ENCODE data around the gene SEMA5B.

The SEMA5B gene

GRCh38 chr3:122921791-122922651 lies 105.5 kb downstream of the SEMA5B start:
- Histone ChIP-seq H3K9ac (ENCODE audit: low read depth, low read length) (no peak overlapping the region), H3K9me3 (ENCODE audit: control insufficient read depth, insufficient read depth, low read length) (no peaks in the 10 kb centered on the region)

GRCh38 chr3:122920986-122921385 lies 106.6 kb downstream of the SEMA5B start:
- Histone ChIP-seq H3K27ac (ENCODE audit: low read depth, low read length) (no peak overlapping the region), H3K4me3 (ENCODE audit: low read depth, low read length) (no peak overlapping the region), H3K9me3 (ENCODE audit: control insufficient read depth, insufficient read depth, low read length) (no peaks in the 10 kb centered on the region), H3K9ac (ENCODE audit: low read depth, low read length) (no peak overlapping the region), H3K4me1 (ENCODE audit: control insufficient read depth, insufficient read depth, low read length) (no peaks in the 10 kb centered on the region), H3K27me3 (ENCODE audit: control insufficient read depth, insufficient read depth, low read length) (peaks cover 31% of the 10 kb centered on the region), H3K36me3 (ENCODE audit: control insufficient read depth, insufficient read depth, low read length) (no peaks in the 10 kb centered on the region)

More at GRCh38 chr3:122921791-122922651, 105.5 kb downstream of the SEMA5B start:
- Histone ChIP-seq H3K27ac (ENCODE audit: low read depth, low read length) (no peak overlapping the region), H3K36me3 (ENCODE audit: control insufficient read depth, insufficient read depth, low read length) (no peaks in the 10 kb centered on the region), H3K27me3 (ENCODE audit: control insufficient read depth, insufficient read depth, low read length) (peaks cover 31% of the 10 kb centered on the region), H3K4me1 (ENCODE audit: control insufficient read depth, insufficient read depth, low read length) (no peaks in the 10 kb centered on the region), H3K4me3 (ENCODE audit: low read depth, low read length) (peak overlapping the region; percentile 68)

DNA sequence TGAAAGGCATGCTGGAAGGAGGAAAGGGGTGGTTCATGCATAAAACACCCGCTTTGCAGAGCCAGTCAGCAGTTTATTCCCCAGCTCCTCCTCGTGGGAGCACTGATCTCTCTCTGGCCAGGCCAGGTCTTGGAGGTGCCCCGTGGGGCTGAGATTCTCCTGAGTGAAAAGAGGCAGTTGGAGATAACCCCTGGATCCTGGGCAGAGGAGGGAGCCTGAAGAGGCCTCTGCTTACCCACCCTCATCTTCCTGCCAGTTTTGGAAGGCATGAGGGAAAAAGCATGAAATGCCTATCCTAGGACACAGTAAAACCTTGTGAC lies 108.3 kb downstream of the SEMA5B start:
- Histone ChIP-seq H3K27me3 (ENCODE audit: control insufficient read depth, insufficient read depth, low read length) (peaks cover 31% of the 10 kb centered on the region), H3K4me1 (ENCODE audit: control insufficient read depth, insufficient read depth, low read length) (no peaks in the 10 kb centered on the region), H3K27ac (ENCODE audit: low read depth, low read length) (no peak overlapping the region), H3K4me3 (ENCODE audit: low read depth, low read length) (no peak overlapping the region), H3K36me3 (ENCODE audit: control insufficient read depth, insufficient read depth, low read length) (no peaks in the 10 kb centered on the region), H3K9ac (ENCODE audit: low read depth, low read length) (no peak overlapping the region), H3K9me3 (ENCODE audit: control insufficient read depth, insufficient read depth, low read length) (no peaks in the 10 kb centered on the region)

GRCh38 chr3:122918576-122919290 lies 108.8 kb downstream of the SEMA5B start:
- H3K4me3 ChIP-seq (ENCODE audit: low read depth, low read length), result no peak overlapping the region
- no peaks in the 10 kb centered on the region for H3K4me1 ChIP-seq (ENCODE audit: control insufficient read depth, insufficient read depth, low read length)
- H3K9ac ChIP-seq (ENCODE audit: low read depth, low read length), result no peak overlapping the region
- H3K27me3 ChIP-seq (ENCODE audit: control insufficient read depth, insufficient read depth, low read length), result peaks cover 28% of the 10 kb centered on the region
- no peaks in the 10 kb centered on the region for H3K36me3 ChIP-seq (ENCODE audit: control insufficient read depth, insufficient read depth, low read length)
- no peaks in the 10 kb centered on the region for H3K9me3 ChIP-seq (ENCODE audit: control insufficient read depth, insufficient read depth, low read length)
- H3K27ac ChIP-seq (ENCODE audit: low read depth, low read length), result no peak overlapping the region

DNA sequence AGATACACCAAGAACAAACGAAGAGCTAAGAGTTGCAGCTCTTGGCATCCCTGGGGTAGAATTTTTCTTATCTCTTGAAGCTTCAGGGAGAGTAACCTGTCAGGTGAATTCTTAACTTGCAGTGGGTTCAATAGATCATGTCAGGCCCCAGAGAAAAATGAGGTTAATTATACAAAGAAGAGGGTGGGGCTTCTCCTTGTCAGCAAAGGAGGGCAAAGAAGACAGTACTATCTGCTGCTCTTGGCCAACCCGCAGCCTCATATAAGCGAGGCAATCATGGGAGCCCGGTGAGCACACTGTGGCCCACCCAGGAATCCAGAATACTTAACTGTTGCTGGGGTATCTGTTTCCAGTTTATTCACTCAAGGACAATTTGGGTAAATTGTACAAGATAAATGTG lies 110.2 kb downstream of the SEMA5B start:
- Histone ChIP-seq H3K27ac (ENCODE audit: low read depth, low read length) (no peak overlapping the region), H3K9me3 (ENCODE audit: control insufficient read depth, insufficient read depth, low read length) (no peaks in the 10 kb centered on the region), H3K27me3 (ENCODE audit: control insufficient read depth, insufficient read depth, low read length) (peaks cover 15% of the 10 kb centered on the region), H3K4me3 (ENCODE audit: low read depth, low read length) (no peak overlapping the region), H3K4me1 (ENCODE audit: control insufficient read depth, insufficient read depth, low read length) (no peaks in the 10 kb centered on the region), H3K36me3 (ENCODE audit: control insufficient read depth, insufficient read depth, low read length) (no peaks in the 10 kb centered on the region), H3K9ac (ENCODE audit: low read depth, low read length) (no peak overlapping the region)

DNA sequence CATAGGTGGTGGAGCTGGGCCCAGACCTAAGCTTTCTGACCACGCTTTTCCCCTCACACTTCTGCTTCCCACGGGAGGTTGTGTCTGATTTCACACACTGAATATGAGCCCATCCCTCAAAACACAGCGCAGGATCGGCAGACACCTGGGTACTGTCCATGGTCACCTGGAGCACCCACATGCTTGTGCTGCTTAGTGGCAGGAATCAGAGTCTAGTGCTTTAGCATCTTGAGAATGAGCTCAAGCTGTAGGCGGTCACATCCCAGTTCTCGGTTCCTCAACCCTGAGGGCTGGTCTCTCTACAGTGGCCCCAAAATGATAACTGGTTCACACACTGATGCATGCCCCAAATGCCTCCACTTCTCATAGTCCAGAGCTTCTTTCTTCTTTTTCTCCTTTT lies 111.0 kb downstream of the SEMA5B start:
- Histone ChIP-seq H3K27me3 (ENCODE audit: control insufficient read depth, insufficient read depth, low read length) (peaks cover 7% of the 10 kb centered on the region), H3K4me3 (ENCODE audit: low read depth, low read length) (no peak overlapping the region), H3K9me3 (ENCODE audit: control insufficient read depth, insufficient read depth, low read length) (no peaks in the 10 kb centered on the region), H3K4me1 (ENCODE audit: control insufficient read depth, insufficient read depth, low read length) (no peaks in the 10 kb centered on the region), H3K27ac (ENCODE audit: low read depth, low read length) (no peak overlapping the region), H3K36me3 (ENCODE audit: control insufficient read depth, insufficient read depth, low read length) (no peaks in the 10 kb centered on the region; the same call in 1 of the 2 replicates), H3K9ac (ENCODE audit: low read depth, low read length) (no peak overlapping the region)

- no peaks in the 10 kb centered on the region; the same call in 1 of the 2 replicates for H3K36me3 ChIP-seq (ENCODE audit: control insufficient read depth, insufficient read depth, low read length)
- H3K9me3 ChIP-seq (ENCODE audit: control insufficient read depth, insufficient read depth, low read length), result no peaks in the 10 kb centered on the region
- peaks cover 2% of the 10 kb centered on the region; the same call in 1 of the 2 replicates for H3K27me3 ChIP-seq (ENCODE audit: control insufficient read depth, insufficient read depth, low read length)
These were observed 111.5 kb downstream of the SEMA5B start for GRCh38 chr3:122916084-122916483.

DNA sequence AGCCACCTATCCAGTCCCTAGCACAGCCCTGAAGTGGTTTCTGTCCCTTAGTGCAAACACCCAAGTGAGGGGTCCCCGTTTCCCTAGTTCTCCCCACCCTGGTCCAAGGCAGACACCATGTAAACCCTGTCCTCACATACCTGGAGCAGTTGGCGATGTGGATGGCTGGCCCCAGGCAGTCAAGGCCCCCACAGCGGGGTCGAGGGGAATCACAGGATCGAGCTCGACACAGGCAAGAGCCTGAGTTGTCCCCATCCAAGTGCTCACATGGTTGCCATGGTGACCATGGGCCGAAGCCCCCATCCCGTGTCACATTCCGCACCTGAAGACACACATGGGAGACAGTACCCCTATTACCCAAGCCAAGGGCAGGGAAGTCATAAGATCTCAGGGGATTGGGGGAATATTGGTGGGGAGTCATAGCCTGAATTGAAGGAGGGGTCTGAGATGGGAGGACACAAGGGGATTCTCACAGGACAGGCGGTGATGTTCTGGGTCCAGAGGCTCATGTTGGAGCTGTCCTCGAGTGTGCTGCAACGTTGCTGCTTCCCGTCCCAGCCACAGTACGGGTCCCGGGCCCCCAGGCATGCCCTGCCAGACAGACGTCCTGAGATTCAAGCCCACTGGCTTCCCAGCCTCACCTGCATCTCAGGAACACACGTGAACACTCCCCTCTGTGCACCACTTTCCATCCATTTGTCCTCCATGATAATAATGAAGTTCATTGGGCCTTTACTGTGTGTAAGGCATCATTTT lies 112.1 kb downstream of the SEMA5B start:
- H3K4me1 ChIP-seq (ENCODE audit: control insufficient read depth, insufficient read depth, low read length), result no peaks in the 10 kb centered on the region
- H3K4me3 ChIP-seq (ENCODE audit: low read depth, low read length), result no peak overlapping the region
- no peaks in the 10 kb centered on the region; the same call in 1 of the 2 replicates for H3K27me3 ChIP-seq (ENCODE audit: control insufficient read depth, insufficient read depth, low read length)
- no peak overlapping the region for H3K9ac ChIP-seq (ENCODE audit: low read depth, low read length)
- no peak overlapping the region for H3K27ac ChIP-seq (ENCODE audit: low read depth, low read length)
- H3K36me3 ChIP-seq (ENCODE audit: control insufficient read depth, insufficient read depth, low read length), result no peaks in the 10 kb centered on the region; the same call in 1 of the 2 replicates
- no peaks in the 10 kb centered on the region for H3K9me3 ChIP-seq (ENCODE audit: control insufficient read depth, insufficient read depth, low read length)

More at GRCh38 chr3:122916084-122916483, 111.5 kb downstream of the SEMA5B start:
- no peak overlapping the region for H3K4me3 ChIP-seq (ENCODE audit: low read depth, low read length)
- H3K27ac ChIP-seq (ENCODE audit: low read depth, low read length), result no peak overlapping the region
- H3K9ac ChIP-seq (ENCODE audit: low read depth, low read length), result no peak overlapping the region
- H3K4me1 ChIP-seq (ENCODE audit: control insufficient read depth, insufficient read depth, low read length), result no peaks in the 10 kb centered on the region

GRCh38 chr3:122913539-122914100 lies 113.9 kb downstream of the SEMA5B start:
- Histone ChIP-seq H3K36me3 (ENCODE audit: control insufficient read depth, insufficient read depth, low read length) (no peaks in the 10 kb centered on the region; the same call in 1 of the 2 replicates), H3K4me3 (ENCODE audit: low read depth, low read length) (no peak overlapping the region; the same call in 1 of the 2 replicates), H3K27me3 (ENCODE audit: control insufficient read depth, insufficient read depth, low read length) (no peaks in the 10 kb centered on the region; the same call in 1 of the 2 replicates), H3K27ac (ENCODE audit: low read depth, low read length) (no peak overlapping the region), H3K9ac (ENCODE audit: low read depth, low read length) (no peak overlapping the region), H3K9me3 (ENCODE audit: control insufficient read depth, insufficient read depth, low read length) (no peaks in the 10 kb centered on the region), H3K4me1 (ENCODE audit: control insufficient read depth, insufficient read depth, low read length) (no peaks in the 10 kb centered on the region)

GRCh38 chr3:122912772-122913538 lies 114.6 kb downstream of the SEMA5B start:
- Histone ChIP-seq H3K4me3 (ENCODE audit: low read depth, low read length) (no peak overlapping the region; the same call in 1 of the 2 replicates), H3K9me3 (ENCODE audit: control insufficient read depth, insufficient read depth, low read length) (no peaks in the 10 kb centered on the region), H3K36me3 (ENCODE audit: control insufficient read depth, insufficient read depth, low read length) (no peaks in the 10 kb centered on the region; the same call in 1 of the 2 replicates), H3K9ac (ENCODE audit: low read depth, low read length) (no peak overlapping the region), H3K27me3 (ENCODE audit: control insufficient read depth, insufficient read depth, low read length) (no peaks in the 10 kb centered on the region; the same call in 1 of the 2 replicates), H3K4me1 (ENCODE audit: control insufficient read depth, insufficient read depth, low read length) (no peaks in the 10 kb centered on the region), H3K27ac (ENCODE audit: low read depth, low read length) (no peak overlapping the region)

Measured in HUES48 (cell line).